GM12878 (cell line): ENCODE data around the gene GALNS. TPM values are rescaled to one million over a fixed set of nuclear protein-coding genes. Genes with fewer than 3 reads are reported as not detected.

ENCODE experiments used
- ATAC-seq: fragments of 200-7000 bp; cut with Tn5 transposase; 3 replicates; pipeline ENCODE4 v1.9.1; 2020; ENCODE audit warnings: mild to moderate bottlenecking, moderate library complexity
- BruUV-seq: library from RNA; stranded (reverse); fragments of 400-500 nt; replicated peaks from 2 replicates; lab custom pipeline; 2021; lab: Mats Ljungman, UMichigan
- CTCF ChIA-PET: fragments of 300-600 bp; sonication (Branson Sonifier 250); formaldehyde crosslinking; extraction: SDS; loops from one replicate; lab custom pipeline; 2021; ENCODE audit warnings: inconsistent platforms; lab: Yijun Ruan, JAX
- POLR2A ChIA-PET: fragments of 350-600 bp; formaldehyde crosslinking; extraction: SDS; loops from one replicate; lab custom pipeline; 2021; ENCODE audit warnings: inconsistent platforms; lab: Charles Lee
- RAD21 ChIA-PET: fragments of 300-600 bp; sonication (Branson Sonifier 250); formaldehyde crosslinking; loops from one replicate; lab custom pipeline; 2023; ENCODE audit warnings: antibody characterized with exemption; ENCODE audit not compliant: unreplicated experiment; lab: Charles Lee
- SMC1A ChIA-PET: fragments of 300-600 bp; sonication (Branson Sonifier 250); formaldehyde crosslinking; loops from one replicate; lab custom pipeline; 2023; ENCODE audit not compliant: unreplicated experiment, uncharacterized antibody; lab: Charles Lee
- DNase-seq: peaks from one replicate; pipeline ENCODE4 v3.0.0-alpha.2; 2011; ENCODE audit warnings: low read depth, low spot score
- FAIRE-seq: peaks from 3 replicates; lab custom pipeline; 2011; peaks lifted over from hg19 to GRCh38; lab: Jason Lieb, UNC
- H2AFZ ChIP-seq: 2 replicates; pipeline ENCODE4 v1.6.0; 2011; ENCODE audit warnings: low read depth, low read length, control low read depth; ENCODE audit not compliant: control insufficient read depth
- H3K27ac ChIP-seq: 2 replicates; pipeline ENCODE4 v1.5.1; 2011; ENCODE audit warnings: control low read depth; ENCODE audit not compliant: control insufficient read depth, insufficient read depth
- H3K27me3 ChIP-seq, 2 experiments: replicated peaks in 1 of 2; 2 replicates each; pipeline versions ENCODE4 v1.6.0 to v1.6.1; 2011; ENCODE audit warnings: low read length in 1 of 2; ENCODE audit not compliant: control insufficient read depth in 2 of 2, insufficient read depth in 2 of 2
- H3K36me3 ChIP-seq, 2 experiments: 2 replicates each; pipeline ENCODE4 v1.5.1; 2011; ENCODE audit warnings: low read length in 1 of 2; ENCODE audit not compliant: control insufficient read depth in 2 of 2, insufficient read depth in 2 of 2
- H3K4me1 ChIP-seq: 2 replicates; pipeline ENCODE4 v1.6.1; 2011; ENCODE audit warnings: mild to moderate bottlenecking, low read length, moderate library complexity, mixed read lengths; ENCODE audit not compliant: control insufficient read depth, insufficient read depth
- H3K4me2 ChIP-seq: 2 replicates; pipeline ENCODE4 v1.6.0; 2011; ENCODE audit warnings: control low read depth; ENCODE audit not compliant: control insufficient read depth, insufficient read depth
- H3K4me3 ChIP-seq: fragments of 200-600 bp; sonication (generic); 2 replicates; pipeline ENCODE4 v1.5.1; 2016
- H3K79me2 ChIP-seq: 2 replicates; pipeline ENCODE4 v1.6.0; 2011; ENCODE audit warnings: low read length; ENCODE audit not compliant: control insufficient read depth, insufficient read depth
- H3K9ac ChIP-seq: 2 replicates; pipeline ENCODE4 v1.8.0; 2011; ENCODE audit warnings: low read length, control low read depth, mixed read lengths; ENCODE audit not compliant: control insufficient read depth, insufficient read depth
- H3K9me3 ChIP-seq: replicated peaks from 3 replicates; pipeline ENCODE4 v1.5.1; 2011; ENCODE audit warnings: mild to moderate bottlenecking, low read length; ENCODE audit not compliant: control insufficient read depth, insufficient read depth
- H4K20me1 ChIP-seq: 2 replicates; pipeline ENCODE4 v1.6.0; 2011; ENCODE audit not compliant: control insufficient read depth, insufficient read depth
- EP300 ChIP-seq, 2 experiments: fragments of 150-350 bp in 1 of 2; IDR thresholded peaks; 2 replicates each; pipeline ENCODE4 v1.6.1; 2011 to 2012; ENCODE audit warnings: low read depth in 2 of 2, low read length in 2 of 2, borderline replicate concordance in 1 of 2, improper control_type of control experiment in 1 of 2, inconsistent platforms in 1 of 2; ENCODE audit not compliant: control insufficient read depth in 1 of 2
- EZH2 ChIP-seq: IDR thresholded peaks from 2 replicates; pipeline ENCODE4 v1.6.1; 2012; ENCODE audit warnings: low read depth, mild to moderate bottlenecking, control low read depth, inconsistent platforms, low read length, borderline replicate concordance; ENCODE audit not compliant: control insufficient read depth
- HDGF ChIP-seq: fragments of 450-650 bp; IDR thresholded peaks from 2 replicates; pipeline ENCODE4 v1.6.1; 2016; ENCODE audit warnings: antibody characterized with exemption
- JUND ChIP-seq: IDR thresholded peaks from 2 replicates; pipeline ENCODE4 v1.6.1; 2012; ENCODE audit warnings: low read depth, mild to moderate bottlenecking, low read length, improper control_type of control experiment, moderate library complexity
- MAX ChIP-seq: IDR thresholded peaks from 2 replicates; pipeline ENCODE4 v1.6.1; 2012; ENCODE audit warnings: low read depth, low read length, improper control_type of control experiment
- NFXL1 ChIP-seq: fragments of 450-650 bp; IDR thresholded peaks from 2 replicates; pipeline ENCODE4 v1.6.1; 2017; ENCODE audit warnings: antibody characterized with exemption, mild to moderate bottlenecking, borderline replicate concordance
- NR2F1 ChIP-seq: fragments of 450-650 bp; conservative IDR thresholded peaks from 2 replicates; pipeline ENCODE4 v1.6.1; 2017; ENCODE audit warnings: mild to moderate bottlenecking
- PKNOX1 ChIP-seq: fragments of 450-650 bp; IDR thresholded peaks from 2 replicates; pipeline ENCODE4 v1.6.1; 2016; ENCODE audit warnings: mild to moderate bottlenecking
- RELA ChIP-seq: fragments of 450-650 bp; IDR thresholded peaks from 2 replicates; pipeline ENCODE4 v1.8.0; 2014; ENCODE audit warnings: borderline replicate concordance; ENCODE audit not compliant: partially characterized antibody
- REST ChIP-seq: IDR thresholded peaks from 2 replicates; pipeline ENCODE4 v1.6.1; 2012; ENCODE audit warnings: mild to moderate bottlenecking, low read depth, low read length
- SMC3 ChIP-seq: IDR thresholded peaks from 2 replicates; pipeline ENCODE4 v1.6.1; 2011; ENCODE audit warnings: low read length, improper control_type of control experiment, borderline replicate concordance
- SREBF2 ChIP-seq: IDR thresholded peaks from 2 replicates; pipeline ENCODE4 v1.6.1; 2012; ENCODE audit warnings: mild to moderate bottlenecking, low read length
- USF1 ChIP-seq: IDR thresholded peaks from 2 replicates; pipeline ENCODE4 v1.6.1; 2011; ENCODE audit warnings: borderline replicate concordance, low read depth, mild to moderate bottlenecking, moderate library complexity, mixed read lengths, low read length; ENCODE audit not compliant: insufficient read depth; ENCODE audit errors: extremely low read length
- ZBTB40 ChIP-seq: fragments of 450-650 bp; IDR thresholded peaks from 2 replicates; pipeline ENCODE4 v1.6.1; 2016; ENCODE audit warnings: mild to moderate bottlenecking, moderate library complexity, borderline replicate concordance
- ZNF24 ChIP-seq: fragments of 450-650 bp; IDR thresholded peaks from 2 replicates; pipeline ENCODE4 v1.6.1; 2017; ENCODE audit warnings: antibody characterized with exemption, mild to moderate bottlenecking
- WGBS: methylation state at CpG from one replicate; pipeline ENCODE4 v1.1.6; 2016; ENCODE audit warnings: low lambda C conversion rate; ENCODE audit not compliant: insufficient replicate concordance, insufficient coverage; ENCODE audit errors: missing lambda C conversion rate; 5-methylcytosine and 5-hydroxymethylcytosine counted together
- in situ Hi-C: fragments of 300-500 bp; cut with MboI; formaldehyde crosslinking; loops from 9 replicates; pipeline ENCODE4 v1.14.3; 2018; ENCODE audit warnings: mixed read lengths
- intact Hi-C: fragments of 100-400 bp; cut with micrococcal nuclease; formaldehyde crosslinking; loops from one replicate; pipeline ENCODE4 v1.14.2; 2022; ENCODE audit not compliant: unreplicated experiment
- polyA plus RNA-seq, 11 experiments: library from polyadenylated mRNA; depleted of rRNA in 4 of 11; unstranded in 6 of 11; stranded (reverse) in 5 of 11; fragments of >200 nt; fragmentation: Nextera tagmentation in 4 of 11; fragmentation: Illumina TruSeq in 1 of 11; extraction: Ambion mirVana in 4 of 11; extraction: Trizol in 1 of 11; gene quantifications; 1 replicate in 1 of 11; 2 replicates in 10 of 11; pipeline versions ENCODE4 v1.2.1 to v1.2.3, GENCODE V29; 2011 to 2016; ENCODE audit warnings: inconsistent platforms in 2 of 11, missing spikeins in 2 of 11, low read depth in 1 of 11
- total RNA-seq, 4 experiments: library from RNA; depleted of rRNA in 3 of 4; stranded (reverse); fragments of >200 nt in 3 of 4; fragmentation: Illumina TruSeq in 1 of 4; extraction: Trizol in 1 of 4; gene quantifications; 2 replicates each; pipeline versions ENCODE4 v1.2.1 to v1.2.3, GENCODE V29; 2013 to 2021

The GALNS gene
- total and polyA plus RNA-seq, 10 of the 15 experiments (the other 5 are each of a cell fraction or from before 2014, with no cell fraction given): 0.37 to 12.4 (median 5.3) TPM

- RAD21 ChIA-PET: no interaction called here
- BruUV-seq: no TSS peak
- H3K9ac ChIP-seq: no peak overlapping the region
- no peaks in the 10 kb centered on the region for H3K36me3 ChIP-seq
- TF ChIP-seq SMC3 (no peak), REST (no peak), MAX (no peak), RELA (no peak), PKNOX1 (no peak), ZBTB40 (no peak), JUND (no peak), HDGF (no peak), ZNF24 (no peak), NFXL1 (no peak), USF1 (no peak), EP300 (IDR thresholded peaks at IDR 0.05; ENCODE audit: borderline replicate concordance in 1 of 2, control insufficient read depth in 1 of 2, low read depth in 2 of 2, low read length in 2 of 2) (no peak), EZH2 (no peak), SREBF2 (no peak), NR2F1 (no peak)
- CTCF ChIA-PET: no interaction called here
- no peaks in the 10 kb centered on the region for H4K20me1 ChIP-seq
- no peaks in the 10 kb centered on the region for H3K79me2 ChIP-seq
- FAIRE-seq (no peak), DNase-seq (no peak), ATAC-seq (no peak)
- no peaks in the 10 kb centered on the region for H3K9me3 ChIP-seq
- no peak overlapping the region for H3K4me2 ChIP-seq
- in situ Hi-C loops: no loop called here
- no peaks in the 10 kb centered on the region for H3K4me1 ChIP-seq
- no peak overlapping the region for H2AFZ ChIP-seq
- intact Hi-C loops: no loop called here
- no peak overlapping the region for H3K27ac ChIP-seq
- POLR2A ChIA-PET: no interaction called here
- WGBS: 52% methylated on average over 15 of the region's 15 CpGs
- H3K4me3 ChIP-seq: no peak overlapping the region
- SMC1A ChIA-PET: no interaction called here
- peaks cover 1 to 5% of the 10 kb centered on the region in 2 experiments for H3K27me3 ChIP-seq
Measured at GRCh38 chr16:88865742-88866141, 9.0 kb upstream of the GALNS start.
